Breast epithelium (tissue), 4 donors: ENCODE results near the gene DZIP1. TPM values are rescaled to one million over a fixed set of nuclear protein-coding genes. Genes with fewer than 3 reads are reported as not detected.

ENCODE experiments used
- DNase-seq, 2 donors: peaks; one replicate each; pipeline ENCODE4 v3.0.0-alpha.2; 2019; ENCODE audit warnings: low spot score in 2 of 2
- H3K27ac ChIP-seq, 2 donors: fragments of 200-600 bp; sonication (generic) in 1 of 2; one replicate each; pipeline ENCODE4 v1.5.1; 2016 to 2019; ENCODE audit warnings: mild to moderate bottlenecking in 1 of 2
- H3K27me3 ChIP-seq, 2 donors: fragments of 200-600 bp; sonication (generic) in 1 of 2; one replicate each; pipeline versions ENCODE4 v1.5.1 to v1.6.0; 2017 to 2019; ENCODE audit warnings: control low read depth in 1 of 2, mild to moderate bottlenecking in 1 of 2
- H3K36me3 ChIP-seq: fragments of 200-600 bp; one replicate; pipeline ENCODE4 v1.5.1; 2019
- H3K4me1 ChIP-seq, 2 donors: fragments of 200-600 bp; sonication (generic); one replicate each; pipeline ENCODE4 v1.5.1; 2016 to 2019; ENCODE audit warnings: control low read depth in 1 of 2
- H3K4me3 ChIP-seq, 3 donors: fragments of 200-600 bp; sonication (generic); 1 replicate in 2 of 3; 2 replicates in 1 of 3; pipeline ENCODE4 v1.5.1; 2016 to 2019; ENCODE audit warnings: mild to moderate bottlenecking in 3 of 3, moderate library complexity in 2 of 3
- H3K9me3 ChIP-seq, 2 donors: fragments of 200-600 bp; sonication (generic) in 1 of 2; one replicate each; pipeline ENCODE4 v1.5.1; 2016 to 2019; ENCODE audit warnings: control low read depth in 1 of 2
- CTCF ChIP-seq, 3 donors: fragments of 450-650 bp; IDR thresholded peaks; one replicate each; pipeline ENCODE4 v1.5.1; 2016 to 2017; ENCODE audit warnings: antibody characterized with exemption in 3 of 3, mild to moderate bottlenecking in 3 of 3, moderate library complexity in 3 of 3
- POLR2A ChIP-seq: fragments of 450-650 bp; IDR thresholded peaks from one replicate; pipeline ENCODE4 v1.6.1; 2016; ENCODE audit warnings: antibody characterized with exemption, mild to moderate bottlenecking, moderate library complexity
- POLR2AphosphoS5 ChIP-seq, 3 donors: sonication (generic); formaldehyde crosslinking; IDR thresholded peaks; one replicate each; pipeline ENCODE4 v1.6.1; 2017; ENCODE audit warnings: antibody characterized with exemption in 3 of 3
- intact Hi-C: fragments of 100-400 bp; cut with DNase I; formaldehyde crosslinking; loops from one replicate; pipeline ENCODE4 v1.15.1; 2023; ENCODE audit warnings: low total_unique reads
- total RNA-seq, 3 donors: library from RNA; depleted of rRNA; stranded (reverse); fragments of >200 nt; gene quantifications; one replicate each; pipeline ENCODE4 v1.1.0, GENCODE V29; 2016

Gene DZIP1
- total RNA-seq, 3 donors from 2014 or later, result 10.2 to 20.3 (median 10.4) TPM

DNA sequence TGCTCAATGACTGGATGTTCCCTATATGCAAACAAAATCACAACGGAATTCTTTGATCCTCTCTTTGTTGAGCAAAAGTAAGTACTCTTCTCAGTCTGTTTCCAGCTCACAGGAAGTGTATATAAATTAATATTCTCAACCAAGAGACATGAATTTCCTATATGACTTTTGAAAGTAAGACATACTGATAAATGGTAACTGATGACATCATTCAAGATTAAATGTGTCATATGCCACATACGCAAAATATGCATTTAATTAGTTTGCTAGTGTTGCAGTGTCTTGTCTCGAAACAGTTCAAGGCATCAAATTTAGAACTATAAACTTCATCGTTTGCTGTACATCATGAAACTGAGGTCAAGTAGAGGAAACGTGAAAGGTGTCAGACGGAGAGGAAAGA, 84.1 kb downstream of the DZIP1 start:
- H3K9me3 ChIP-seq, result no peaks in the 10 kb centered on the region
- no peak overlapping the region for H3K4me3 ChIP-seq
- intact Hi-C loops, result no loop called here
- no peaks in the 10 kb centered on the region for H3K4me1 ChIP-seq
- peaks cover 3% of the 10 kb centered on the region for H3K36me3 ChIP-seq
- TF ChIP-seq POLR2AphosphoS5 (IDR thresholded peaks at IDR 0.05), result no peak
- TF ChIP-seq POLR2A, result no peak
- no peak for TF ChIP-seq CTCF (IDR thresholded peaks at IDR 0.05)
- H3K27me3 ChIP-seq, result peaks cover 0 to 10% of the 10 kb centered on the region in 2 donors
- H3K27ac ChIP-seq, result no peak overlapping the region
- DNase-seq, result no peak

- TF ChIP-seq POLR2A (no peak), POLR2AphosphoS5 (IDR thresholded peaks at IDR 0.05) (no peak), CTCF (IDR thresholded peaks at IDR 0.05) (no peak)
- intact Hi-C loops, result no loop called here
- H3K9me3 ChIP-seq, result no peaks in the 10 kb centered on the region
Measured at GRCh38 chr13:95559100-95559499, 85.4 kb downstream of the DZIP1 start.

DNA sequence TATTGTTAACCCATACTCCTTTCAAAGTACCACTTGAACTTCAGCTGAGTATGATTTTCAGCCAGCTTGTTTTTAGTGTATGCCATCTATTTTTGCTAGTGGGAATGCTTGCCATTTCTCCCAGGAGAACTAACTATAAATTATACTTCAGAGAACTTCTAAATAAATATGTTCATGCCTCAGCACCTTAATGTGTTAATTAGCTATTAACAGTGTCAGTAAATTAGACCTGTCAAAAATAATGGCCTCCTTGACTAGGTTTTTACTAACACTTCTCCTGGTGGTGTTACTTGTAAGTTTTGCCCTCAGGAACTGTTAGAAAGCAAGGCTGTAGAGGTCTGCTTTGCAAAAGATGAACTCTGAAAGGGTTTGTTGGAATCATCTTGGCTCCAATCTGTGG, 87.5 kb downstream of the DZIP1 start:
- TF ChIP-seq POLR2AphosphoS5 (IDR thresholded peaks at IDR 0.05) (no peak), CTCF (IDR thresholded peaks at IDR 0.05) (no peak), POLR2A (no peak)
- intact Hi-C loops, result no loop called here
- Histone ChIP-seq H3K9me3 (no peaks in the 10 kb centered on the region), H3K4me1 (no peaks in the 10 kb centered on the region), H3K27me3 (peaks cover 3 to 42% of the 10 kb centered on the region in 2 donors), H3K27ac (no peak overlapping the region), H3K4me3 (no peak overlapping the region), H3K36me3 (peaks cover 3% of the 10 kb centered on the region)
- DNase-seq, result no peak

More at GRCh38 chr13:95559100-95559499, 85.4 kb downstream of the DZIP1 start:
- Histone ChIP-seq H3K4me1 (no peaks in the 10 kb centered on the region), H3K4me3 (no peak overlapping the region), H3K27ac (no peak overlapping the region), H3K36me3 (peaks cover 3% of the 10 kb centered on the region), H3K27me3 (peaks cover 0 to 21% of the 10 kb centered on the region in 2 donors)
- DNase-seq, result no peak

- Histone ChIP-seq H3K4me3 (peak overlapping the region in 2 of 3 donors; percentile 3 to 12), H3K27me3 (peaks cover 3 to 62% of the 10 kb centered on the region in 2 donors)
Measured at GRCh38 chr13:95553581-95554385, 90.7 kb downstream of the DZIP1 start.

More at GRCh38 chr13:95553581-95554385, 90.7 kb downstream of the DZIP1 start:
- intact Hi-C loops, result no loop called here
- no peak for DNase-seq
- Histone ChIP-seq H3K4me1 (no peaks in the 10 kb centered on the region), H3K36me3 (peaks cover 3% of the 10 kb centered on the region), H3K9me3 (no peaks in the 10 kb centered on the region), H3K27ac (no peak overlapping the region)
- TF ChIP-seq CTCF (IDR thresholded peaks at IDR 0.05), result no peak
- TF ChIP-seq POLR2AphosphoS5 (IDR thresholded peaks at IDR 0.05), result no peak
- TF ChIP-seq POLR2A, result no peak
